Stimulated activated CD4-positive, alpha-beta T cell treated with anti-CD3 and anti-CD28 coated beads, TNF-alpha, amount 100 ng/mL, for 24 hours (primary cell): Measurements from ENCODE around the gene AMER2.

Source experiments
- DNase-seq, 3 experiments: peaks; one replicate each; pipeline ENCODE4 v3.0.0-alpha.2; 2020; ENCODE audit warnings: low read depth in 3 of 3

AMER2 gene

DNA sequence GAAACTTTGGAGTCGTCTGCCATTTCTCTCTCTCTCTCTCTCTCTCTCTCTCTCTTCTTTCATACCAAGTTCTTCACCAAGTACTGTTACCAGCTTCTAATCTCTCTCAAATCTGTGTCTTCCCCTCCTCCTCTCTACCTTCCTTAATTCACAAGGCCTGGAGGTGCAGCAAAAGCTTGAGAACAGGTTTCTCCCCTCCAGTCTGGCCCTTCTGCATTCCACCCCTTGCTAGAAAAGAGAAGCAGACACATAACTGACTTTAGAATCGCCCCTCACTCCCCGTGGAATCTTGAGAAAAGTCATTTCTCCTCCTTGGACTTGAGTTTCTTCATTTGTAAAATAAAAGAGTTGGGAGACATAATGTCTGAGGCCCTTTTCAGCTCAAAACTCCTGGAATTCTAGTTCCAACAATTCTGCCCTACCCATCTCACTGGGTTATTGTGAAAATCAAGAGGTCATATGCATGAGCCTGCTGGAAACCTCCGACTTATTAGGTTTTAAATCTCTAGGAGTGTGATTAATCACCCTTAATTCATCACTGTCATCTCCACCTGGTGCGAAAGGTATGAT lies 20.4 kb downstream of the AMER2 start:
- no peak for DNase-seq

DNA sequence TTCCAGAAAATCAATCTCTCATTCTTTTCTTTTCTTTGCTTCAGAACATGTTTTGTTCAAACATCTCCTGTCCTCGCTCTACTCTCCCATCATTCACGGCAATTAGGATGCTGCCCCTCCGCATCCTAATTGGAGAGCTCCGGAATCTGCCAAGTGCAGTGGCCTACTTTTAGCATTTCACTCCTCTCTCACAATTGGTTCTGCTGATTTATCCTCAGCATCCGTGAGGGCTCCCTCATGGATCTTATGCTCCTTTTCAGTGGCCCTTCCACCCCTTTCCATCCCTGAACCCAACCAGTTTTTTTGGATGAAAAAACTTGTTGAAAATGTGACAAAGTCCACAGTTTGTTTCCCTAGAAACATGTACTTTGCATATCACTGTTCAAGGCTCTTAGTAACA lies 22.4 kb downstream of the AMER2 start:
- DNase-seq, result no peak

DNA sequence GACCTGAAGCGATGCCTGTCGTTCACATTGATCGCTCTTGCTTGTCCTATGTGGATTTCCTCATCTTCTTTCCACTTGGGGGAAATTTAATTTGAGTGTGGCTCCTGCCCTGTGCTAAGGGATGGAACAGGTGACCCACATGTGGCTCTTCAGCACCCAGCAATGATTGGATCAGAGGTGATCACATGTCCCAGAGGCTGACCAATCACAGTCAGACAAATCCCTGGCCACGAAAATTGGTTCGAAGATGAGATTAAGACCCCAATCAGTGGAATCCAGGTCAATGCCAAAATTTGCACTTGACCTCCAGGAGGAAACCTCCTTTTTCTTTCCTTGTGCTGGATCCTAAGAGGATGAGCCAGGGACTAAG lies 23.7 kb downstream of the AMER2 start:
- no peak for DNase-seq

DNA sequence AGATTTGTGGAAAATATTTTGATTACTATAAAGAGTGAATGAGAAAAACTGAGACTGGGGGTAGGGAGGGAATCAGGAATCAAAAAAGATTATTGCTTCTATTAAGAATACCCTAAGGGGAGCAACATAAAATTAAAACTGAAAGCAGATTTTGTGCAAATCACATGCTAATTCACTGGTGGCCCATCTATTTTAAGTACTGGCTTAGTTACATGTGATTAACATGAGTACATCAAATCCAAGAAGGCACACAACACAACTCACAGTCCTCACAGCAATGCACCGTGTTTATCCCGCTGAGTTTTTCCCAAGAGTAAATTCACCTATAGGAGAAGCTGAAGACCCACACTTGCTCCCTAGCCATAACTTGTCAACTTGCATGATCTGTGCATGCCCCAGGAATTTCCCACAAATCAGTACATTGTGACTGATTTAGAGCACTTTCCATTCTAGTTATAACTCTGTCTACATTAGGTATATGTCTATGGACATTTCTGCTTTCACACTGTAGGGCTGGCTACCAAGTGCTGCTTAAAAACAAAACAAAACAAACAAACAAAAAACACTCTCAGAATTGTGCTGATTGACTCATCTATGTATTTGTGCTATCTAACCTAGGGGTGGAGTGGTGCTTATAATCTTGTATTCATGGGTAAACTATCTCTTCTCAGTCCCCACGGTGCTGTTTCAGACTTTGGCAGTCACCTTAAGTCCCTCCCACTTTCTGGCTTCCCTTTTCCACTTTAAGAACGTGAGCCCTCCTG lies 24.3 kb downstream of the AMER2 start:
- DNase-seq, result no peak

DNA sequence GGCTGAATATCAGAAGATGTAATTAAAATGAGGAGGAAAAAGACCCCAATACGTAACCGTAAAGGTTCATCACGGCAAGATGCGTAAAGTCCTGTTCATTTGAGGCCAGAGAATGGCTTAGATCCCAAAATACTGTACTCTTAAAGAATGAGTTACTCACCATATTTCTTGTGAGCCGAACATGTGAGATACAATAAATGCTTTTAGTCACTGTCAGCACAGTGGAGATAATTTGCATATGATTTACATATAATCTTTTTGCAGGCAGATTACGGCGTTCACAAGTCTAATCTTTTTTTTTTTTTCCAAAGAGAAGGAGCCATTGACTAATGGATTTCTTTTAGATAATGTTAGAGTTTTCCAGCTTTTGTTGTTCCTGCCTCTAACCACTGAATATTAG lies 28.4 kb downstream of the AMER2 start:
- no peak for DNase-seq

GRCh38 chr13:25141042-25141441 lies 31.0 kb downstream of the AMER2 start:
- no peak for DNase-seq

- DNase-seq, result no peak
Measured at GRCh38 chr13:25137788-25138115, 34.3 kb downstream of the AMER2 start.

DNA sequence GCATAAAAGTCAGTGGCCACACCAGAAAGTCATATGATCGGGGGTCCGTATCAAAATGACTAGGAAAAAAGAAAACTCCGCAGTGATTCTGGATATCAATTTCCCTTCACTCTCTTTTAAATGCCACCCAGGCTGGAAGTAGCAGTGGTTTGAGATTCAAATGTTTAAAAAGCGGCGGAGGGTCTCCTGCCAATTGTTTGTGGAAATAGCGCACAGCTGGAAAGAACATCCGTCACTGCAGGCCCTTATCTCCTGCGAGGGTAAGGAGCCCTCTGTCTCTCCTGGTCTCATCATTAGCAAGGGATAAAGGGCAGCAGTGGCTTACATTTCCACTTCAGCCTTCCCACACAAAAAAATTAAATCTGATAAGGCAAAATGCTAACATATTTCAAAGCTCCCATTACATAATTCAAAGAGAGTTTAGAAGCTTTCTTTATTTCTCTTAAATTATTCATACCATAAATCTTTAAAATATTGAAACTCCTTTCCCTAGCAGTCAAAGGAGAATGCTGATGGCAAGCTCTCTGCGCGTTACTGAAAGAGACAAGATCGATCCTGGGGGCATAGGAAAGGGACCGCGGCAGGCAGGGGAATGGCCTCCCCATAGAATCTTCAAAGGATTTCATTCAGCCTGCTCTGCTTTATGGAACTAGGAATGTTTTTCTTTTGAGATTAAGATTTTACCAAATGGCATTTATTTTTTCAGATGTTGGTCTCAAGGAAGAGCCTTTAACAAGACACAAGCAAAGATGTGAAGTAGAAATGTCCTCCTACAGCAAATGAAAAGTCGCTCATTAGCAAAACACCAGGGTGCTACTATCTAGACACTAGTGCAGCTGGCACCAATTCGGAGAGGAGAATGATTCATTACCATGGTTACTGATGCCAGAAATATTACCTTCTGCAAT lies 35.0 kb downstream of the AMER2 start:
- DNase-seq, result no peak

DNA sequence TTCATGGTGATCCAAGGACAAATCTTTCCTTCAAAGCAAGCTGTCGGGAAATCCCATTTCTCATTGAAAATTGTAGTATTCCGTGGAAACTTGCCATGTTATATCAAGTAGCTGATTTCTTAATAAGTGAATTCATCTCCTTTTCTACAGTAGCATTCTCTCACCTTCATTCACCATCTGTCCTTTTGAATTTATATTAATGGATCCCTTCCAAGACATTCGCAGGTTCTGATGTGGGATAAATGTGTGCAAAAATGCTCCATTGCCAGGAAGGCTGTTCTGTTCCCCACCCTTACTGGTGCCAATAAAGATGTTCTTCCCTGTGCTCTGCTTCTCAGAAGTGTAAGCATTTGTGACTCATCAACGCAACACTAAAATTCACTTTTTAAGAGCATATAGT lies 36.2 kb downstream of the AMER2 start:
- no peak for DNase-seq

- DNase-seq, result no peak
Measured at GRCh38 chr13:25132751-25133390, 39.2 kb downstream of the AMER2 start.

DNA sequence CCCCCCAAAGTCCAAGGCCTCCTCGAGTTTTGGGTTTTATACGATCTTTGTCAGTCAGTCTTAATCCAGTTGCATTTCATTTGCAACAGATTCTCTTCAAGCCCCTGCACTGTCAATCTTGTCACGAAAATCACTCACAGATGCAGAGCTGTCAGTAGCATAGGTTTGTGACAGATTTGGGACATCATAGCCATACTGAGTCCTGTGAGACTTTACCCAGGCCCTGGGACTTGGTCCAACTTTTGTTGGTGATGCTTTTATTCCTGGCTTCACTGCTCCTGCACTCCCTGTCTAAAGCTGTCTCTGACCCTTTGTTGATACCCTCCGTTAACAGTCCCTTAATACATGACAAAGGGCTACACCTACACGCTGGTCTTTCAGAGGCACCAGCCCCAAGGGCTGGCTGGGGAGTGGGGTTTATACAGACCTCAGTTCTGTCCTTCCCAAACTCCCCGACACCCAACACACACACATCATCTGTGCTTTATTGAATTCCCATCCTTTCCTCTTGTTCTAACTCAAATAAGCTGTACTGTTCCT lies 40.1 kb downstream of the AMER2 start:
- DNase-seq, result no peak

GRCh38 chr13:25130944-25131343 lies 41.1 kb downstream of the AMER2 start:
- no peak for DNase-seq

- no peak for DNase-seq
Measured at GRCh38 chr13:25118378-25118905, 53.6 kb downstream of the AMER2 start.

DNA sequence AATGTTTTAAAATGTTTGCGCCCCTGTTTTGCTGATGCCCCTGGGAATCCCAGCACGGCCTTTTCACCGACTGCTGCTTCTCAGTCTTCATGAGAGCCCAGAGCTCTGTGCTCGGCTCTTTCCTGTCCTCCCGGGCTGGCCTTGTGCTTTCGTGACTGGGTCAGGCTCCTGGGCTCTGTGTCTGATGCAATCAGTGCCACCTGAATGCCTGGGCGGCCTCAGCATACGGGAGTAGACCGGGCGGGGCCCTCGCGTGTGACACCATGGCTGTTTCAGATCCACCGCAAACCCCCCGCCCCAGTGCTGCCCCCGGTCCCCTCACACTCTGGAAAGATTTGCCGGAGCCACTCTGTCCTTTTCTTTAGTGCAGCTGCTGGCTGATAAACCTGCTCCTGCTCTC lies 54.8 kb downstream of the AMER2 start:
- no peak for DNase-seq

DNA sequence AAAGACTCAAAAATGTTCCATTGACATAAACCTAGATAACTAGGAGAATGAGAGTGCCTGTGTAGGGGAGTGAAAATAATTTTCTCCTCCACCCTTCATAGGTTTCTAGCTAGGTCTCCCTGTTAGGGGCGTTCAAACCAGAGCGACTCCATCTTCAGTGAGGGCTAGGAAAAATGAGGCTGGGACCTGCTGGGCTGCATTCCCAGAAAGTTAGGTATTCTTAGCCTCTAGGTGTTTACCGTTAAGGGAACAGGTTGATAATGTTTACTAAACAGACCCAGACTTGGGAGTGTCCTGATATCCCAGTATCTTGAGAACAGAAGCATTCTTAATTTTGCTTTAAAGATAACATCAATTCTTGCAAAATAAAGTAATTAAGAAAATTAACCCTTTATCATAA lies 56.0 kb downstream of the AMER2 start:
- no peak for DNase-seq

DNA sequence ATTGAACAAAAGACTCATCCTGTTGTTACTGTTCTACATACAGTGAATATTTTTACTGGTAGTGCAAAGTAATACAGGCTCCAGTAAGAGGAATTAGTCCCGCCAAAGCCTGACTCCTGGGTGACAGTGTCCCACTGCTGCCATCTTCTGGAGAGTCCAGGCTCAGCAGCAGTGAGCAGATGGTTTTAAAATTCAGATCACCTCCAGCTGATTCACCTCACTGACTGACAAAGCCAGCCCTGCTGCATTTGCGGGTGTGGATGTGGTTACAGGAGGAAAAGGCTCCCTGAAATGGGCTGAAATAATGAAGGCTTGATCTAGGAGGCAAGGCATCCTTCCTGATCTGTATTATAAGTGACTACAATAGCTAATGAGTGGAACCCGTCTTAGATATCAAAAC lies 57.9 kb downstream of the AMER2 start:
- DNase-seq, result peak; percentile 17 to 65 (median 38)

DNA sequence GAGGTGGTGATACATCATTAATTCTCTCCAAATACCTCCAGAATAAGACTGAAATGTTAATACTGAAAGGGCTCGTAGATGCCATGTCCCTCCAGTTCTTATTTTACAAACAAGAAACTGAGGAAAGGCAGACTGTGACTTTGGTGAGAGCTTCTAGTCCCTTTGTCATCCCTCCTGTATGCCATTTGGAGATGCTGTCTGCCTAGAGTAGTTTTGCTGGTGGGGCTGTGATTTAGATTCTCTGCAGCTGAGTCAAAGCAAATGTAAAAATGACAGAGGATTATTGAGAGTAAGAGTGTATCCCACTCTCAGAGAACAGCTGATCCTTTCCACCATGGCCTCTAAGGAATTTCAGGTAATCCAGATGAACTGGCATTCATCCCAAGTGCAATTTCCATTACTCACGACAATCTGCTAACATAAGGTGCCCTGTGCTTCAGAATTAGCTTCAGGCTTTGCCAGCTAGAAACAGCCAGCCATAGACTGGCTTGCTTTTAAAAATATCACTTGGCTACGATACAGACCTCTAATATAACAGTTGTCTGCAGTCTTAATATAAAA lies 59.3 kb downstream of the AMER2 start:
- no peak for DNase-seq
